Fibroblast of villous mesenchyme (primary cell): ENCODE measurements around the gene PLXDC1. TPM values are rescaled to one million over a fixed set of nuclear protein-coding genes. Genes with fewer than 3 reads are reported as not detected.

ENCODE experiments used
- DNase-seq: peaks from one replicate; pipeline ENCODE4 v3.0.0-alpha.2; 2010; ENCODE audit warnings: low read depth
- H3K4me3 ChIP-seq: 2 replicates; pipeline ENCODE4 v1.5.1; 2011; ENCODE audit warnings: low read depth, mild to moderate bottlenecking, low read length
- total RNA-seq: library from RNA; depleted of rRNA; stranded (reverse); fragments of >200 nt; gene quantifications from 2 replicates; pipeline ENCODE4 v1.2.3, GENCODE V29; 2012
- TF ChIP-seq, protein P1 (sequence below): IDR thresholded peaks from 2 replicates; pipeline ENCODE4 v1.5.1; 2012; ENCODE audit warnings: low read depth, mild to moderate bottlenecking, low read length; ENCODE audit not compliant: insufficient read depth

The PLXDC1 gene
- total RNA-seq, 1 donor = 0.43 TPM

DNA sequence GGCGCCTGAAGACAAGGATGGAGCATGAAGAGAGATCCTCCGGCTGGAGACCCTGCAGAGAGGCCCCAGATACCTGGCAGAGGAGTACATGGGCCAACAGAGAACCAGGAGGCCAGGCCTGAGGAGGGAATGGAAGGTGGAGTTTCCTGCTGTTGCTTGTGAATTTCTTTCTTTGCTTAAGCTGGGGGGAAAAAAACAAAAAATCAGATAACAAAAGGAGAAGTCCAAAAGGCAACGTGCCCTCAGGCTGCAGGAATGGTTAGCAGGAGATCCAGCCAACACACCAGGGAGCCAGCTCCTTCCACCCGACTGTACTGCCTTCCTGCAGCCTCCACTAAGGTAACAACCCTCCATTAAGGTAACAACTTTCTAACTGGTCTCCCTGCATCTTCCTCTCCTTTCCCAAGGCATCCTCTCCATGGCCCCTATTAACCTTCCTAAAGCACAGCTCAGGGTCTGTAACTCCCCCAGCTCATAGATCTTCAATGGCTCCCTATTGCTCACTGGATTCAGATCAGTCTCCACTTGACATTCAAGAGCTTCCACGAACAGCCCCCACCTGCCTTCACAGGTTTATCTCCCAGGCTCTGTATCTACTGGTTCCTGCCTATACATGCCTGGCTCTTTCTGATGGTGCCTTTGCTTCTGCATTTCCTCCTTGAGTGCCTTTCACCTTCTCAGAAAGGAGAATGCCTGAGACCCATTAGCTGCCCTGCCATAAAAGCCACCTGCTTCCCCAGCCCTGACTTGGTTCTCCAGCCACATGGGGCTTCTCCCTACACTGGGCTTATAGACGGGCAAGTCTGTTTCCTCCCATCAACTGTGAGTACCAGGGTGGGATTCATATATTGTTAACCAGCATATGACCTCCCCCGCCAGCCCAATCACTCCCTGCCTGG lies 15.2 kb upstream of the PLXDC1 start:
- no peak for DNase-seq
- TF ChIP-seq, protein P1, sequence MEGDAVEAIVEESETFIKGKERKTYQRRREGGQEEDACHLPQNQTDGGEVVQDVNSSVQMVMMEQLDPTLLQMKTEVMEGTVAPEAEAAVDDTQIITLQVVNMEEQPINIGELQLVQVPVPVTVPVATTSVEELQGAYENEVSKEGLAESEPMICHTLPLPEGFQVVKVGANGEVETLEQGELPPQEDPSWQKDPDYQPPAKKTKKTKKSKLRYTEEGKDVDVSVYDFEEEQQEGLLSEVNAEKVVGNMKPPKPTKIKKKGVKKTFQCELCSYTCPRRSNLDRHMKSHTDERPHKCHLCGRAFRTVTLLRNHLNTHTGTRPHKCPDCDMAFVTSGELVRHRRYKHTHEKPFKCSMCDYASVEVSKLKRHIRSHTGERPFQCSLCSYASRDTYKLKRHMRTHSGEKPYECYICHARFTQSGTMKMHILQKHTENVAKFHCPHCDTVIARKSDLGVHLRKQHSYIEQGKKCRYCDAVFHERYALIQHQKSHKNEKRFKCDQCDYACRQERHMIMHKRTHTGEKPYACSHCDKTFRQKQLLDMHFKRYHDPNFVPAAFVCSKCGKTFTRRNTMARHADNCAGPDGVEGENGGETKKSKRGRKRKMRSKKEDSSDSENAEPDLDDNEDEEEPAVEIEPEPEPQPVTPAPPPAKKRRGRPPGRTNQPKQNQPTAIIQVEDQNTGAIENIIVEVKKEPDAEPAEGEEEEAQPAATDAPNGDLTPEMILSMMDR = no peak
- no peak overlapping the region for H3K4me3 ChIP-seq

DNA sequence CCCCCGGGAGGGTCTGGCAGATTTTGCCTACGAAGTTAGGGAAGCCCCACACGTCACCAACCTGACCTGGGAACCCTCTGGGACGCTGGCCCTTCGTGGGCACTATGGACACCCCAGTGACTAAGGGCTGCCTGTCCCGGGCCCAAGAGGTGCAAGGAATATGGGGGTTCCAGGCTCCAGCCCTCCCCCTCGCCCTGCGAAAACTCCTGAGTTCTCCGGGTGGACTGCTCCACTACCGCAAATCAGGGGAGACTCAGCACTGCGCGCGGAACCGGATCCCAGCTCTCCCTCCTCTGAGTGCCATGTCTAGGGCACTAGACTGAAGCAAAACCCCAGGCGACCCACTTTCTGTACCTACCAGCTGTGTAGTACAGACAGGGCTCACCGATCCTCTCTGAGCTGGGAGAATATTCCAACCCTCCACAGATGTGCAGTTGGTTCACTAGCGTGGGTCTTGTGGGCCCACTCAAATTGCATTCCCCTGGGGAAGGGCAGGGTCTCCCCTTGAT lies 14.5 kb upstream of the PLXDC1 start, which contains the start of gene ARL5C:
Gene ARL5C (minus strand): TSS at position 321 of the 509 bp plus-strand sequence. CDS start 401 bp downstream, outside the sequence.
- TF ChIP-seq, protein P1 = no peak
- peak within 1 kb of the TSS; percentile 56 for H3K4me3 ChIP-seq
- no peak for DNase-seq

DNA sequence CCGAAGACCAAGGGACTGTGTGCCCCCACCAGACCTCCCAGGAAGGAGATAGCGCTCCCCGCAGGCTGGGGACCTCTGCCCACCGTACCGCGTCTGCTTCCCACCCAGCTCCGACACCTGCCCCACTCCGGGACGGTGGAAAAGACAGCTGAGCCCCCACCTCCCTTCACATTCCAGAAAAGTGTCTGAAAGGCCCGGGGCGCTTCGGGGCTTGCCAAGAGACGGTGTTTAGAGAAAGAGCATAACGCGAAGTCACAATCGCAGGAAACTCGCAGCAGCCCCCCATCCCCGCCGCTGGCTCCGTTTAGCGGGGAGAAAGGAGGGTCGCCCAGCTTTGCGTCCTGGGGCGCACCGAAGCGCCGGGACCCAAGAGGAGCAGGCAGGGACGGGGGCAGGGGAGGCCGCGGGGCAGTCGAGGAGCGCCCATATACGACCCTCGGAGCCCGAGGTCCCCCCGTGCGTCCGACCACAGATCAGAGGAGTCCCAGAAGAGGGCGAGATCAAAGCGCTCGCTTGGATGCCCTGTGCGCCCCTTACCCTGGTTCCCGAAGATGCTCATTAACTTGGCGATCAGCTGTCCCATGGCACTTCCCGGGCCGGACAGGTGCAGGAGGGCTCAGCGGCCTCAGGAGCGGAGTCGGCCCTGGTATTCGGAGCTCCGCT lies 13.9 kb upstream of the PLXDC1 start:
- peak overlapping the region; percentile 56 for H3K4me3 ChIP-seq
- TF ChIP-seq, protein P1 = no peak
- no peak for DNase-seq

DNA sequence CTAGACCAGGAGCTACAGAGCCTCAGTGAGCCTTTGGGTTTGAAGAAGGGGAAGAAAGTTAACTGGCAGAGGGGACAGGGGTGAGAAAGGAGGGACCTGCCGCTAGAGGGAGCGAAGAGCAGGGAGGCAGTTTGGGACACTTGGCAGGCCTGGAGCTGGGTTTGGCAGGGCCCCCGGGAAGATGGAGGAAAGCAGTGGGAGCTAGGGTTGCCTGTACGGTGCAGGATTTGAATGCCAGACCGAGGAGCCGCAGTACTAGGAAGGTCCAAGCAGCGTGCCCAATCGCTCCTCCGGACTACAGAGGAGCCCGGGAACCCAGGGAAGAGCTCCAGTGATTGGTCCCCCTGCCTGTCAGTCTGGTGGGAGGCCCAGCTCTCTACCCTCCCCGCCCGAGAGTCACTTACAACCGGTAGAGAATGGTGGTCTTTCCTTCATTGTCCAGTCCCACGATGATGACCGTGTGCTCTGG lies 13.3 kb upstream of the PLXDC1 start:
- H3K4me3 ChIP-seq = peak overlapping the region; percentile 56
- DNase-seq = peak; percentile 84
- TF ChIP-seq, protein P1 = peak; percentile 94

DNA sequence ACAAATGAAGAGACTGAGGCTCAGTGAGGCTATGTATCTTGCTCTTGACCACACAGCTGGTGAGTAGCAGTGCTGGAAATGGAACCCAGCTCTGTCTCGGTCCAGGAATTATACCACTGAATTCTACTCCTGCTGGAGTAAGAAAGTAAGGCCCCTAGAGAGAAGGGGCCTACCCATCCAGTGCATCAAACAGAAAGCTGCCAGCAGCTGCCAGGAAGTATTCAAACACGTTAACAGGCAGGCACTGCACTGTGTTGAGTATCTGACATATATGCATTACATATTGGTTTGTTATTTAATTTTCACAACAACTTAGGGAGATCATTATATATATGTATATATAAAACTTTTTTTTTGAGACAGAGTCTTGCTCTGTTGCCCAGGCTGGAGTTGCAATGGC lies 10.5 kb upstream of the PLXDC1 start:
- TF ChIP-seq, protein P1 = no peak
- DNase-seq = no peak
- no peak overlapping the region for H3K4me3 ChIP-seq

DNA sequence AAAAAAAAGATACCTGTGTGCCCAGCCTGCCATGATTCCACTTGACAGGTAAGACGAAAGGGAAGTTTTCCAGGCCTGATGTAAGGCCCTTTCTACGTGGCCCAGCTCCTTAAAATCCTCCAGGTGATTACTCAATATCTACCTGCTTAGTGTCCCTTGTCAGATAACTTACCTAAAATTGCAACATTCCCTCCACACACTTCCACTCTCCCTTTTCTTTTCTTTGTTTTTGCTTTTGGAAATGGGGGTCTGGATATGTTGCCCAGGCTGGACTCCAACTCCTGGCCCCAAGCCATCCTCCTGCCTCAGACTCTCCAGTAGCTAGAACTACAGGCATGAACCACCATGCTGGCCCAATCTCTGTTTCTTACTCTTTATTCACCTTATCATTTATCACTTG lies 7.2 kb upstream of the PLXDC1 start:
- H3K4me3 ChIP-seq = no peak overlapping the region
- DNase-seq = no peak
- TF ChIP-seq, protein P1 = no peak
